Activated CD8-positive, alpha-beta memory T cell treated with anti-CD3 and anti-CD28 coated beads, Interleukin-2, amount 50 U/mL, for 24 hours (primary cell): ENCODE results near the gene TNRC6C.

Experiments
- DNase-seq: peaks from one replicate; pipeline ENCODE4 v3.0.0-alpha.2; 2020; ENCODE audit errors: extremely low read depth

Gene TNRC6C

DNA sequence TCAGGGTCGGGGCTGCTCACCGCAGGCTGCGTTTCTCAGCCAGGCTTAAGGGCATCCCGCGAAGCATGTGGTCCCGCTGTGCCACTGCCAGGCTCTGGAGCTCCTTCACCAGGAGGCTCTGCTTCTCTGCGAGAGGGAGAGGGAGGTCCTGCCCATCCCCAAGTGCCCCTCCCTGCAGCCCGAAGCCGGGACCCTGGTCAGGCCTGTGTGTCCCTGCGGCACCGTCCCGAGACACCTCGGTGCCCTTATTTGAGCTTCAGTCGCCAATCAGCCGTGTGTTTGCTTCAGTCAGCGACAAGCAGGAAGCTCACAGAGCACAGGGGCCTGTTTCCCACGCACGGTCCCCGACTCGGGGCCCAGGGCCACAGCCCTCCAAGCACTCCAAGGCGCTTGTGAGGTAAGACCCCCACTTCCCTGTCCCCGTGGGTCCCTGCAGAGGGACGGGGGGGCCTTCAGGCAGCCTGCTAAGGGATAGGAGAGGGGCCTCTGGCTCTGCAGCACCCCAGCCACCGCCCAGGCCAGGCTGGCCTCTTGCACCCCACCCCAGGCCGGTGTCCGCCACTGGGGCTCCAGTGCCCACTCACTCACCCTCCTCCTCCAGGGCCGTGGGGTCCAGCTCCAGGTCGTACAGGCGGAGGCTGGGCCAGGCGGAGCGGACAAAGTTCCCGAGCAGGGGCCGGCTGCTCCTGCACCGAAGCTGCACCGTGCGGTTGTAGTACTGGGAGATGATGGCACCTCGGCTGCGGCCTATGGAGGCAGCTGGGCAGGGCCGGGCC is 166.8 kb downstream of the TNRC6C start:
- DNase-seq: no peak

DNA sequence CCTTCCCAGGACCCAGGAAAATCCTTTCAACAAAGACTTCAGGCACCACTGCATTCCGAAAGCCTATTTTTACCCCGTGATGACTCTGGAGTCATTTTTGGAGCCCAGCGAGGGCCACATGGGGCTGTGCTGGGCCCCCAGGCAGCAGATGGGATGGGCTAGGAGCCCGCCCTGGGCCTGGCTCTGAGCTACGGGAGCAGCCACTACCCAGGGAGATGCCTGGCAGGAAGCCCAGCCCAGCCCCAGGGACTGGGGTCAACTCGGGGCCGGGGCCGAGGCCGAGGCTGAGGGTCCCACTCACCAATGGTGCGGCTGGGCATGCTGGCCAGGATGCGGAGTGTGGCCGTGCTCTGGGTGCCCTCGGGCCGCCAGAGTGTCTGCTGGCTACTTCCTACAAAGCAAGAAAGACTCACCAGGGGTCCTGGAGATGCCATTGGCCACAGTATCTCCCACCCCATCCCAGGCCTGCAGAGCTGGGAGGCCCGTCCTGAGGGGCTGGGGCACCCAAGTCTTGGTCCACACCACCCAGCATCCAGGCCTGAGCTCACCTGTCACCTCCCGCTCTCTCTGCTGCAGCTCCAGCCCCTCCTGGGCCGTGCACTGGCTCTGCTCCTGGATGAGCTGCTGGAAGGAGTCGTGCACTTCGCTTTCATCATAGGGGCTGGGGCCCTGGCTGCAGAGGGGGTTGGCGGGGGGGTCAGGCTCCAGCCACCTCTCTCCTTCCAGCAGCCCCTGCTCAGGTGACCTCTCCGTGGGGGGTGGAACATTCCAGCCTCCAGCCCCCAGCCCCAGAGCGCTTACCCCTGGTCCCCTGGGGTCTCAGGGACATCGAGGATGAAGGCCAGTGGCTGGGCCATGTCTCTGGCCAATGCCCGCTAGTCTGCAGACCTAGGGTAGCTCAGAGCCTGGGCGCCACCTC is 167.7 kb downstream of the TNRC6C start:
- no peak for DNase-seq

DNA sequence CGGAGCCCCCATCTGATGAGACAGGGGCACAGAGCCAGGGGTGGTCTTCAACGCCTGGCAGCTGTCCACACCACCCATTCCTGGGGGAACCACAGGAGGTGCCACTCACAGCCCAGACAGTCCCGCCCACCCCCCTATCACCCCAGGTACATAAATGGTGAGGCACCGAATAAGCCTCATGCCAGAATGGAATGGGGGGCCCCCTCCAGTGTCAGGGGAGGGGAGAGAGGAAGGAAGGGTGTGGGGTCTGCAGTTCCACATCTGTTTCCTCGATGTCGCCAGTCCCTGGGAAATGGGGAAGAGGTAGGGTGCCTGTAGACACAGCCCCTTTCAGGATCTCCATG is 168.4 kb downstream of the TNRC6C start:
- no peak for DNase-seq

DNA sequence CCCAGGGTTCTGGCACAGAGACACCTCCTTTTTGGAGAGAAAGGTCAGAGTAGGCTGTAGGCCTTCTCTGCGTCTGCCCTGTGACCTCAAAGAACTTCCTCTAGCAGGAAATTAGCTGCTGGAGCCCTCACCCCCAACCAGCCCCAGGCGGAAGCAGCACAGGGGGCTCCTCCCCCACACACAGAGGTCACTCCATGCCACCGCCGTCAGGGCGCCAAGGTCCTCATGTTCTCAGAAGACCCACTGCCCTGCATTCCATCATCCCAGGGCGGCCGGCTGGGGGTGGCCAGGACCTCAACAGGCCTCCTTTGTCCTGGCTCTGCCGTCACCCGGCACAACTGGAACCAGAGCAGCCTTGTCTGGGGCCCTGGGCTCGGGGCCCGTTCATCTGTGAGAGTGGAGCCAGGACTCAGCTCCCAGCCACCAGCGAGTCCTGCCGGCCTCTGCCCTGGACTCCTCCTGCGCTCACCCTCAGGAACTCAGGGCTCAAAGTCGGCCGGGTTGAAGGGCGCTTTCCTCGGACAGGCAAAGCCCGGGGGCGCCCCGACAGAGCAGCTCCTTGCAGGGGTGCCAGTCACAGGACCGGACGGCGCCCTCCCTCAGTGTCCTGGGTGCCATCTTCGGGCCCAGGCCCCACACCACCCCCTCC is 168.9 kb downstream of the TNRC6C start:
- DNase-seq: no peak

DNA sequence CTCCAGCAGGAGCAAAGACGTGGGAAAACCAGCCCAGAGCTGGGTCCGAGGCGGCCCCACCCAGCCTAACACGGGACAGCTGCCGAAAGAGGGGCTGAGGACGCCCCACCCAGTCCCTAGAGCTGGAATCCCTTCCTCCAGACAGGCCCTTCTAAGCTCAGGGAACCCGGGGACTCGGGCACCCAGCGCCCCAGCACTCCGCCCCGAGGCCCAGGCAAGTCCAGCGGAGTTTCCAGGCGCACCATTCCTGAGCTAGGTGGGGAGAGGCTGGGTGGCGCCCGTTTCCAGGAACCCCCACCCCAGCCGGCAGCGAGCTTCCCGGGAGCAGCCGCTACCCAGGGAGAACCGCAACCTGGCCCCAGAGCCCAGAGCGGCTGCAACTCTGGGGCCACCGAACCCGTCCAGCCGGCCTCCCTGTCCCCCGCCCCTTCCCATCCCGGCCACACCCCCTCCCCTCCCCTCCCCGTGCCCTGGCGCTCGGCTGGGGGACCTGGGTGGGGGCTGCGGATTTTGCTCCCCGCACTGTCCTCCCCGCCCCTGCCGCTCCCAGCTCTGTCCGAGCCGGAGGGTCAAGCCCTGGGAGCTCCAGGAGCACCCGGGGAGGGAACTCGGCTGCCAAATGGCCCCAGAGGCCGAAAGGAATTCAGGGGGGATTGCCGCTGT is 169.5 kb downstream of the TNRC6C start:
- no peak for DNase-seq

- DNase-seq: no peak
Measured at GRCh38 chr17:78128551-78129350, 170.2 kb downstream of the TNRC6C start, which contains the start of gene TMC6. TSS of gene TMC6 (minus strand) at chr17:78128755. CDS start at chr17:78126832, 1,923 bp downstream.

GRCh38 chr17:78129351-78130089 is 171.0 kb downstream of the TNRC6C start:
- no peak for DNase-seq

DNA sequence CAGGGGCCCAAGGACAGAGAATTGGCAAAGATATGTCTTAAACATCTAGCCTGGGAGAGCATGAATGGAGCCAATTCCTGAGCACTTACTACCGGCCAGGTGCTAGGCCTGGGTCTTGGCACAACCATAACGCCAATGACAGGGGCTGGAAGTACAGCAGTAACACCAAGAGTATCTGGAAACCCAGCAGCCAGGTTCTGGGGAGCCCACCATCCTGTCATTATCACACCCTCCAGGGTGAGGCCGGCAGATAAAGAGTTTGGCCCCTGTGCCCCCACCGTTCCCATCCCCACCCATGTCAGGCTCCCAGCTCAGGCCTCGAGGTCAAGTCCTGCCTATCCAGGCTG is 171.6 kb downstream of the TNRC6C start:
- no peak for DNase-seq

GRCh38 chr17:78130437-78131101 is 172.1 kb downstream of the TNRC6C start, which contains the start of gene TMC8:
TSS of gene TMC8 (plus strand) at chr17:78130771. CDS start at chr17:78131589, 818 bp downstream.
- DNase-seq: no peak

- DNase-seq: no peak
Measured at GRCh38 chr17:78131172-78132083, 172.9 kb downstream of the TNRC6C start.

- DNase-seq: no peak
Measured at GRCh38 chr17:78132084-78132676, 173.7 kb downstream of the TNRC6C start.

- DNase-seq: no peak
Measured at GRCh38 chr17:78132767-78133178, 174.3 kb downstream of the TNRC6C start.

DNA sequence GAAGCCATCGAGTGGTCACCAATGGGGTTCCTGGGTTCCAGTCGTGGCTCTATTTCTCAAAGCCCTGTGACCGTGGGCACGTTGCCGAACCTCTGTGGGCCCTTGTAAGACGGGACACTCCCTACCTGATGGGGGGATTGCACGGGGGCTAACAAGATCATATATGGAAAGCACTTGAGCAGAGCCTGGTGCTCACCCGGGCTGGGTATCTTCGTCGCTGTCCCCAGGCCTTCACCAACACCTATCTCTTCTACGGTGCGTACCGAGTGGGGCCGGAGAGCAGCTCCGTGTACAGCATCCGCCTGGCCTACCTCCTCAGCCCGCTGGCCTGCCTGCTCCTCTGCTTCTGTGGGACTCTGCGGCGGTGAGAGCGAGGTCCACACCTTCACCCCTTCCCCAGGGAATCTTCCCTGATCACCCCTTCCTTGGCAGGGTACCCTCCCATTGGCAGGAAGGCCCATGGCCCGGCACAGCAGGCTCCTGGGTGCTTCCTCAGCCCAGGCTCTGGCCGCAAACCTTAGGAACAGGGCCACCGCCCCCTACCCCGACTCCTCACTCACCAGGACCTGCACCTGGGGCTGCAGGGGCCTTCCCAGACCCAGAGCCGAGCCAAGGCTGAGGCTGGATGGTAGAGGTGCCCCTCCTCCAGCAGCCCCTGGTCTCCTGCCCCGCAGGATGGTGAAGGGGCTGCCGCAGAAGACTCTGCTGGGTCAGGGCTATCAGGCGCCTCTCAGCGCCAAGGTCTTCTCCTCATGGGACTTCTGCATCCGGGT is 174.9 kb downstream of the TNRC6C start:
- DNase-seq: no peak

DNA sequence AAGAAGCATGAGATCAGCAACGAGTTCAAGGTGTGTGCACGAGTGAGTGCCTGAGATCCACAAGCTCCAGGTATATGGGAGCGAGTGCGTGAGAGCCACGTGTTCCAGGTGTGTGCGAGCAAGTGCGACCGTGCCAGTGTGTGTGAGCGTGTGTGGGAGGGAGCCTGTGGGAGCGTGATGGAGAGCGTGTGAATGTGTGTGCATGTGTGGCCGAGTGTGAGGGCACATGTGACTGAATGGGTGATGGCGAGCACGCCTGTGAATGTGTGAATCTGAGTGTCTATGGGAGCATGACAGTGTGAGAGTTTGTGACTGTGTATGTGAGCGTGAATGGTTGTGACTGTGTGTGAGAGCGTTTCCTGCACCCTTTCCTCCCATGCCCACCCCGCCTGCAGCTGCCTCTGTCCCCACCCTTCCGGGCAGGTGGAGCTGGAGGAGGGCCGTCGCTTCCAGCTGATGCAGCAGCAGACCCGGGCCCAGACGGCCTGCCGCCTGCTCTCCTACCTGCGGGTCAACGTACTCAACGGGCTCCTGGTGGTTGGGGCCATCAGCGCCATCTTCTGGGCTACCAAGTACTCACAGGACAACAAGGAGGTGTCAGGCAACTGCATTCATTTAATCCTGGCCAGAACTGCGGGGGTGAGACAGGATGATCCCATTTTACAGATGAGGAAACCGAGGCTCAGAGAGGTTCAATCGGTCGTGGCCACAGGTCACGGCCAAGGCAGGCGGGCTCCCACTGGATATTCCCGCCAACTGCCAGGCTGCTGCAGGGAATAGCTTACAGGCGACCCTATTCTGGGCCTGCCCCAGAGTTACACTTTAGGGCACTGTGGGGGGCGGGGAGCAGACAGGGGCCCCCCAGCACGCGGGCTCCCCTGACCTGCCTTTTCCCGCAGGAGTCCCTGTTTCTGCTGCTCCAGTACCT is 175.7 kb downstream of the TNRC6C start:
- DNase-seq: no peak

DNA sequence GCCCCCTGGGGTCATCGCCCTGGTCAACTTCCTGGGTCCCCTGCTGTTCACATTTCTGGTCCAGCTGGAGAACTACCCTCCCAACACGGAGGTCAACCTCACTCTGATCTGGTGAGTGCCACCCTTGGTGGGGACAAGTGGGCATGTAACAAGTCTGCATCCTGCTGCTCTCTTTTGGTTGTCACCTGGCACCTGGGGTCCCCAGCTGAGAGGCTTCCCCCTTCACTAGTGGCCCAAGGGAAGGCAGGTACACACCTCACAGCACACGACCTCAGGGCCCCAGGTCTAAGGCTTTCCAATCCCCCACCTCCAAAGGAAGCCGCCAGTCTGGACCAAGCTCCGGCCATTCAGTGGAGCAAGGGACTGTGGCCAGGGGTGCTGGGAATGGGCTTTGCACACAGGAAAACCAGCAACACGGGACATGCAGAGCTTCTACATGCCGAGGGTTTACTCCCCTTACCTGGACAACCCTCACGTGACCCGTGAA is 176.4 kb downstream of the TNRC6C start:
- no peak for DNase-seq

- DNase-seq: no peak
Measured at GRCh38 chr17:78135858-78136500, 177.5 kb downstream of the TNRC6C start.
